Left colon (tissue), 2 donors: ENCODE data around the gene ARHGAP26. TPM values are rescaled to one million over a fixed set of nuclear protein-coding genes. Genes with fewer than 3 reads are reported as not detected.

Experiments used
- ATAC-seq: fragments of 200-7000 bp; cut with Tn5 transposase; one replicate; pipeline ENCODE4 v1.9.1; 2020; ENCODE audit warnings: mild to moderate bottlenecking, moderate library complexity
- DNase-seq, 2 donors: peaks; one replicate each; pipeline ENCODE4 v3.0.0-alpha.2; 2020
- intact Hi-C, 2 donors: fragments of 100-400 bp; cut with DNase I in 1 of 2; cut with micrococcal nuclease in 1 of 2; formaldehyde crosslinking; loops; one replicate each; pipeline versions ENCODE4 v1.11.2 to v1.14.0; 2022; cut with DNase I, micrococcal nuclease
- total RNA-seq, 2 donors: library from RNA; stranded (reverse); fragmentation: NEBNext Ultra II Directional; extraction: Animal tissue kit (Norgen Biotek cat#: 25700); gene quantifications; one replicate each; pipeline ENCODE4 v1.2.1, GENCODE V29; 2021
- donor health status: DM: no; HTN: no; CAD: no.
- donor health status: DM: yes; HTN: yes; CAD: no.

Gene ARHGAP26
- total RNA-seq, 2 donors from 2014 or later: 71.6 to 85.1 TPM

- no peak for ATAC-seq
- no peak for DNase-seq
- intact Hi-C loops: no loop called here
These were observed 365.8 kb downstream of the ARHGAP26 start for GRCh38 chr5:143135832-143136551.

- intact Hi-C loops: no loop called here
- DNase-seq: no peak
- no peak for ATAC-seq
These were observed 368.7 kb downstream of the ARHGAP26 start for GRCh38 chr5:143138839-143139238.

DNA sequence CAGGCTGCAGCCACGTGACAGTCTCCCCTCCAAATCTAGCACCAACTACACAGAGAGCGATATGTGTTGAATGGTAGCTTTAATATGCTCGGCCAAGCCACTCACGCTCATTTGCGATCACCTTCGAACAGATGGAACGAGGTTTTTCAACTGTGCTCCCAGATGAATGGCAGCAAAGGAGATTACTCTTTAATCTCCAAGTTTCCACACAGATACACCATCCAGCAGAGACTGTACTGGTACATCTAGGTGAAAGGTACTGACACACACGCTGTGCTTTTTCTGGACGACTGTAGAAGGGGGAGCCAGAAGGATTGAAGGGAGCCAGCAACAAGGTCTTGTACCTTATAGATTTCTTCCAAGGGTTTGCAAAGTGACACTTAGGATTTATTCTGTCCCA lies 369.4 kb downstream of the ARHGAP26 start:
- intact Hi-C loops: no loop called here
- ATAC-seq (no peak), DNase-seq (no peak)

- peak; percentile 50 to 81 for DNase-seq
- intact Hi-C loops: no loop called here
- ATAC-seq: peak; percentile 100
These were observed 370.5 kb downstream of the ARHGAP26 start for GRCh38 chr5:143140492-143141203.

DNA sequence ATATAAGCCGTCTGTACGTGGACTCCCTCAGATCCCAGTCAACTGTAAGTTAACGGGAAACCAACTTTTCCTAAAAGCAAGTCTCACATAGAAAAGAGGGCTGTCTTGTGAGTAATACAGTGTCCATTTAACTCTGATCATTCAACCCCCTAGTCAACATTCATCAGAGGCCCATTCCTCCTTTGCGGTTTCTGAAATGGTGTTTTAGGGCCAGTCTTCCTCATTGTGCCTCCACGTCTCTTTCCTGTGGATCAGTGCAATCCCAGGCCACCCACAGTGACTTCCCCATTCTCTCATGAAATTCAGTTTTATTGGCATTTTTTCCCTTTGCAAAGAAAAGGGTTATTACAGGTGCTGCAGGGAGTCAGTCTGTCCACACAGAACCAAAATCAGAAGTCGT lies 371.5 kb downstream of the ARHGAP26 start:
- DNase-seq (no peak), ATAC-seq (no peak)
- intact Hi-C loops: no loop called here

DNA sequence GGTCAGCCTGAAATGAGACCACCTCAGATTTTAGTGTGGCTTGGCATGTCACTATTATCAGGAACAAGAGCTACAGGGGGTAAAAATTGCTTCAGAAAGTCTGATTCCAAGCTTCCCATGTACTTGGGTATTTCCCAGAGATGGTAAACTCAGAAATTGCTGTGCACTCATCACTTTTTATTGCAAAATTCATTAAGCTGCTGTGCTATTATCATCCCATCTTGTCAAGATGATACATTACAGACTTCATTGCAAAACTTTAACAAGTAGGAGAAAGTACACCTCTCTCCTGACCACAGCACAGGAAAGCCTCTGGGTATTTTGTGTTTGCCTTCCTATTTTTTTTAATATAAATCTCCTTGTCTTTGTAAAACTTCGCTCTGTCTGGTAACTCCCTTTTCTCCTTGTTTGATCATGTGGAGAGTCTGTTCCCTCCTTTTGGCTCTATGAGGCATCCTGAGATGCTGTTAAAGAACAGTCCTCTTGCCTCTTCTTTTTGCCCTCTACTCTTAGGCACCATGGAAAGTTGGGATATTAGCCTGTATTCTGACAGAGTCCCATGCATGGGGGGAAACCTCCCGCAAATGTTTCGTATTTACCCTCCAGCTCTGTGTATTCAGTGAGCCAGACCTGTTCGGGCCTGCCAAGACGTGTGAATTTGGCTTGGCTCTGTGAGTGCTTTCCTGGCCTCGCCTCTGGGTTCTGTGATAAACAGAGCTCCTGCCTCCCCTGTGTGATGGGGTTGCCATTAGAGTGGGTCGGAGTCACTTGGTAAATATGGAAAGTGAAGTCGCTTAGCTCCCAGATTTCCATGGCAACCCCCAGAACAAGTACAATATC lies 372.6 kb downstream of the ARHGAP26 start:
- DNase-seq: no peak
- intact Hi-C loops: no loop called here
- no peak for ATAC-seq

DNA sequence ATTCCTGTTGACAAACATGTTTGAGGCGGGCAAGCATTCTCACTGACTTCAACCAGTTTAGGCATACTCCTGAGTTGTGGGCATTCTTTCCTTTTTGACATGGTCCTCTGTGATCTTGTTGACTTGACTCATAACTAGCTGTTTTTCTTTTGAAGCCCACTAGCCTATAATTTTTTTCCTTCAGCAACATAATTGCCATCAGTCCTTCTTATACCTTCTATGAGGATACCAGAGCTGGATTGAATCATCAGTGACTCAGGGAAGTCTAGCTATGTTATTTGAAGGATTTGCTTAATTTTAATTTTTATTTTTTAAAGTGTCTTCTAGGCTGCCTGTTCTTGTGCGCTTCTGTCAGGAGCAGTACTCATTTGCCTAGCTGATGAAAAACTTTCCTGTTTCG lies 373.8 kb downstream of the ARHGAP26 start:
- DNase-seq (no peak), ATAC-seq (no peak)
- intact Hi-C loops: no loop called here

DNA sequence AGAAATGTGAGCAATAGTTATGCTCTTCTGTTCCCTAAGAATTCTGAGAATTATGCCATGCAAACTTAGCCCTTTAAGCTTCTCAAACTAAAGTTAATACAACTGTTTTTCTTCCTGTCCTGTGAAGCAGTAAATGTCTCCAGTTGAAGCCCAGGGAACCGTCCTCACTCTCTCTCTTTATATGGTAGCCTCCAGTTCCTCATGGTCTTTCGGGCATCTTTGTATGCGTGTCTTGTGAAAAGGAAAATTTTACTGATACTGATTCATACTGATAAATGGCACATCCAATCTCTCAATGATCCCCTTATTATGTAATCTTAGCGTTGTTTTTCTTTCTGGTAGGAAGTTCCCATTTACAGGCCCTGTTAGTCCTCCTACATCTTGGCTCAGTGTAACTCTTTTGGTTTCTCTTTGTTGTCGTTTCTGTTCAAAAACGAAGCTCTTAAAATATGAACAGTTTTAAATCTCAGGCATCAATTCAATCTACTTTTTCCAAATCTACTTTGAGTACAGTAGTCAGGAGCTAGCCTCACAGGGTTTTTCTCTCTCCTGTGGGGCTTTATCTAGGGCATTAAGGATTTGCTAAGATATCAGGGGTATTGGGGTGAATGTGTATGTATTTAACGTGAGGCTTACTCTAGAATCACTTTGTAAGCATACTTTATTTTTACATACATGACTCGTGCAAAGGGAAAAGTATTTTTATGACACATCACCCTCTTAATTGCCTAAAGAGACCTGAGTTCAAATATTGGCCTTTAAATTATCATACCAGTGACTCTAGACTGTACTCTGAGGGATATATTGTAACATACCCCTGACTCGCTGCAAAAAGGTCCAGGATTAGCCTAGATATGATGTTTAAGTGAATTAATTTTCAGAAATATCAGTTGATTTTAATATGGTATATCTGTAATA lies 375.3 kb downstream of the ARHGAP26 start:
- no peak for ATAC-seq
- intact Hi-C loops: no loop called here
- no peak for DNase-seq

- intact Hi-C loops: no loop called here
- ATAC-seq (no peak), DNase-seq (no peak)
These were observed 376.0 kb downstream of the ARHGAP26 start for GRCh38 chr5:143146161-143146560.

GRCh38 chr5:143147383-143147782 lies 377.2 kb downstream of the ARHGAP26 start:
- DNase-seq: no peak
- ATAC-seq: no peak
- intact Hi-C loops: no loop called here

DNA sequence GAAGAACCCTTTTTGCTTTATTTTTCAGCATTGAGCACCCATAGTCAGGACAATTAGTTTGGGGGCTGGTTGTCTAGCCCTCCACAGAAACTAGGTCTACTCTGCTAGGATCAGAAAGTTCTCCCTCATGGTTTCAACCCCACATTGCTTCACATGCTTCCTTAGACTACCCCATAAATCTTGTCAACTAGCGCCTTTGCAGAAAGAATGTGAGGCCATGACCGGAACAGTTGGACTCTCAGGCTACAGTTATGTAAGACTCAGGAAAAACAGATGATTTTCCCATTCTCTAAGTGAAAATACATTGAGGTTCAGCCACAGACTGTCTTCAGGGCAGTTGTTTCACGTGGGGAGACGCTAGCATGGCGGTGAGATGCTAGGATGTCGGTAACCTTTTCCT lies 377.7 kb downstream of the ARHGAP26 start:
- DNase-seq (no peak), ATAC-seq (no peak)
- intact Hi-C loops: no loop called here

DNA sequence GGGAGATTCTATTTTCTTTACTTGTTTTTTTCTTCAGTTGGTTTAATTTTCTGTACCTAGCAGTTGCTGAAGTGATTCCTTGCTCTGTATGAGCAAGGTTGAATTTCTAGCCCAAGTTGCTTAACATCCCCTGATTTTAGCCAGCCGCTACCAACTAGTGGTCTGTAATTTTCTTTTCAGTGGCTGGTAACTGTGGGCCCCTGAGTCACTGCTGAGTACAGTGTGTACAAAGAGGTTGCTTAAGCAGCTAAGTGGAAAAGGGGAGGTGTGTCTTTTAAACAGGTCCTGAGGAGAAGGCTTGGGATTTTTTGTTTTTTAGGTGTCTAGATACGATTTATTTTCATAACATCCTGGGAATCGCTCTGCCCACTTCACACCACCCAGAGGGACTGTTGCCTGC lies 378.6 kb downstream of the ARHGAP26 start:
- intact Hi-C loops: no loop called here
- no peak for ATAC-seq

GRCh38 chr5:143149759-143150158 lies 379.6 kb downstream of the ARHGAP26 start:
- no peak for ATAC-seq
- intact Hi-C loops: no loop called here

More for the DNA sequence above, 378.6 kb downstream of the ARHGAP26 start:
- no peak for DNase-seq

DNA sequence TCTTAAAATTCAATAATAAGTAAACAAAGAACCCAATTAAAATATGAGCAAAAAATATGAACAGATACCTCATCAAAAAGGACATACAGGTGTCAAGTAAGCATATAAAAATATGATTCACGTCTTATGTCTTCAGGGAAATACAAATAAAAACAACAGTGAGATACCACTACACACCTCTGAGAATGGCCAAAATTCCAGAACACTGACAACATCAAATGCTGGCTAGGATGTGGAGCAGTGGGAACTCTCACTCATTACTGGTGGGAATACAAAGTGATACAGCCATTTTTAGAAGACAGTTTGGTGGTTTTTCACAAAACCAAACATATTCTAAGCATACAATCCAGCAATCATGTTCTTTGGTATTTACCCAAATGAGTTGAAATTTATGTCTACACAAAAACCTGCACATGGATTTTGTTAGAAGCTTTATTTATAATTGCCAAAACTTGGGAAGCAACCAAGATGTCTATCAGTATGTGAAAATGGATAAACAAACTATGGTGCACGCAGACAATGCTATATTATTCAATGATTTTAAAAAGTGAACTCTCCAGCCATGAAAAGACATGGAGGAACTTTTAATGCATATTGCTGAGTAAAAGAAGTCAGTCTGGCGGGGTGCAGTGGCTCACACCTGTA lies 381.0 kb downstream of the ARHGAP26 start:
- intact Hi-C loops: no loop called here
- DNase-seq (no peak), ATAC-seq (no peak)

More at GRCh38 chr5:143149759-143150158, 379.6 kb downstream of the ARHGAP26 start:
- DNase-seq: no peak

DNA sequence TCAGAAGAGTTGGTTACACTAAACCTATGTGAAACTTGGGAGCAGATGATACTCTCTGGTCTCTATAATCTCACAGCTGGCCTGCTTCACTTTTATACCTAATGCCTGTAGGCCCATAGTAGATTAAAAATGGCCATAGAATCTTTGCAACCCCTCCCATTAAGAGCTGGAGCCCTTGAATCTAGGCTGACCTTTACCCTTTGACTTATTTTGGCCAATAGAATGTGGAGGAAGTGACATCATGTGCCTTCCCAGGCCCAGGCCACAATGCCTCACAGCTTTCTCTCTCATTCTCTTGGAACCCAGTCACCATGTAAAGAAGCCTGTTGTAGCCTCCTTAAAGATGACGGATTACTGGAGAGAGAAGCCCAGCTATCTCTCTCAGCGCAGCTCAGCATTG lies 382.3 kb downstream of the ARHGAP26 start:
- ATAC-seq (no peak), DNase-seq (no peak)
- intact Hi-C loops: no loop called here

DNA sequence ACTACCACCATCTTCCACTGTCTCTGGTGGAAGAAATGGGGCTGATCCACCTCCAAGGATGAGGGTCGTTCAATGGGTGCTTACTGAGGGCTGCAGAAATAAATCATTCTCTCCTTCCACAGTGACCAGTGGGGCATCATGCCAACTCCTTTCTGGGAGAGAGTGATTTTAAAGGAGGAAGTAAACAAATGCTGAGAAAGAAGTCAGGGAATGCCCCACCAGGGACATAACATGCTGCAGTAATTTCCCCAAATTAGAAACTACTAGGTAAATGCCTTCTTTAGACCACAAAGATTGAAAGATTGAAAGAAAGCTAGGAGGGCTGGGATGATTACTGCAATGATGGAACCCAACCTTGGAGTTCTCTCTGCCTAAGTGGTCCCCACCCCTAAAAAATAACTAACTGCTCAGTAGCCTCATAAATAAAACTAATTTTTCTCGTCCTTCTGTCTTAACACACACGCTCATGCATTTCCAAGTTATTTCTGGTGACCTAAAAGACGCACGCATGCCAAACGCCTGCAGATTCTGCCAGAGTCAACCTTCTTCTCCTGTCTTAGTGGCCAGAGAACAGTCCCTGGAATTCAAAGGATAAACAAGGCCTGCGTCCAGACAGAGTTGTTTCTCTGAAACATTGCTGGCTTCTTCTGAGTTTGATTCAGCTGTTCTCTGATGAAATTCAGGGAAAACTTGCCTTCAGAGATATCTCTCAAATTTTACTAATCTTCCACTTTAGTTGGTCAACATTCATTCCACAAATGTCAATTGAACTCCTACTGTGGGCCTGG lies 383.3 kb downstream of the ARHGAP26 start:
- ATAC-seq (no peak), DNase-seq (peak in 1 of 2 donors; percentile 49)
- intact Hi-C loops: no loop called here
